ENCODE measurements around the gene CD82.
A peak's percentile ranks its signal among the peaks of the same experiment; 100 is the strongest.

The CD82 gene

GRCh38 chr11:44527476-44527875 lies 38.0 kb upstream of the CD82 start:
- peaks cover 86% of the 10 kb centered on the region for H3K4me1 Mint-ChIP-seq
- H3K9me3 Mint-ChIP-seq = no peaks in the 10 kb centered on the region
- no peak for DNase-seq
- TF ChIP-seq, protein P1, sequence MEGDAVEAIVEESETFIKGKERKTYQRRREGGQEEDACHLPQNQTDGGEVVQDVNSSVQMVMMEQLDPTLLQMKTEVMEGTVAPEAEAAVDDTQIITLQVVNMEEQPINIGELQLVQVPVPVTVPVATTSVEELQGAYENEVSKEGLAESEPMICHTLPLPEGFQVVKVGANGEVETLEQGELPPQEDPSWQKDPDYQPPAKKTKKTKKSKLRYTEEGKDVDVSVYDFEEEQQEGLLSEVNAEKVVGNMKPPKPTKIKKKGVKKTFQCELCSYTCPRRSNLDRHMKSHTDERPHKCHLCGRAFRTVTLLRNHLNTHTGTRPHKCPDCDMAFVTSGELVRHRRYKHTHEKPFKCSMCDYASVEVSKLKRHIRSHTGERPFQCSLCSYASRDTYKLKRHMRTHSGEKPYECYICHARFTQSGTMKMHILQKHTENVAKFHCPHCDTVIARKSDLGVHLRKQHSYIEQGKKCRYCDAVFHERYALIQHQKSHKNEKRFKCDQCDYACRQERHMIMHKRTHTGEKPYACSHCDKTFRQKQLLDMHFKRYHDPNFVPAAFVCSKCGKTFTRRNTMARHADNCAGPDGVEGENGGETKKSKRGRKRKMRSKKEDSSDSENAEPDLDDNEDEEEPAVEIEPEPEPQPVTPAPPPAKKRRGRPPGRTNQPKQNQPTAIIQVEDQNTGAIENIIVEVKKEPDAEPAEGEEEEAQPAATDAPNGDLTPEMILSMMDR (IDR thresholded peaks at IDR 0.05) = no peak
- H3K4me3 Mint-ChIP-seq = peak overlapping the region; percentile 55
- peaks cover 15% of the 10 kb centered on the region for H3K27me3 Mint-ChIP-seq (ENCODE audit: low read depth, poor library complexity)
- H3K27ac Mint-ChIP-seq = peak overlapping the region; percentile 96
- no peaks in the 10 kb centered on the region for H3K36me3 Mint-ChIP-seq (ENCODE audit: low read depth)

DNA sequence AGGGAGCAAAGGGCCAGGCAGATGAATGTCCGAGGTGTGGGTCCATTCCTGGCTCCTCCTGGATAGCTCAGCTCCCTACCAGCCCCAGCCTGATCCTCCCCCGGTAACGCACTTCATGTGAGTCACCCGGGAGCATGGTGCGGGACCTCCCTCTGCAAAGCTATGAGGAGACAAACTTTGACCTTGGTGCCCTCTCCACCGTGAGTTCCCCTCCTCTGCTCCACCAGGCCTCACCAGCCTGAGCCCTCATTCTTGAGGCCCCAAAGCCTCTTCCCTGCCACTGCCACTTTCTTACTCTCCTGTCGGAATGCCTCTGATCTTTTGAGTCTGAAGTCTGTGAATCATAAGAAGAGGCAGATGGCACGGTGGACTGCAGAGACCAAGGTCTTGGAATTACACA lies 37.4 kb upstream of the CD82 start:
- no peaks in the 10 kb centered on the region for H3K36me3 Mint-ChIP-seq (ENCODE audit: low read depth)
- peak overlapping the region; percentile 25 for H3K4me3 Mint-ChIP-seq
- no peaks in the 10 kb centered on the region for H3K9me3 Mint-ChIP-seq
- DNase-seq = no peak
- peaks cover 12% of the 10 kb centered on the region for H3K27me3 Mint-ChIP-seq (ENCODE audit: low read depth, poor library complexity)
- TF ChIP-seq, protein P1 (IDR thresholded peaks at IDR 0.05) = no peak
- peaks cover 80% of the 10 kb centered on the region for H3K4me1 Mint-ChIP-seq
- peak overlapping the region; percentile 73 for H3K27ac Mint-ChIP-seq

DNA sequence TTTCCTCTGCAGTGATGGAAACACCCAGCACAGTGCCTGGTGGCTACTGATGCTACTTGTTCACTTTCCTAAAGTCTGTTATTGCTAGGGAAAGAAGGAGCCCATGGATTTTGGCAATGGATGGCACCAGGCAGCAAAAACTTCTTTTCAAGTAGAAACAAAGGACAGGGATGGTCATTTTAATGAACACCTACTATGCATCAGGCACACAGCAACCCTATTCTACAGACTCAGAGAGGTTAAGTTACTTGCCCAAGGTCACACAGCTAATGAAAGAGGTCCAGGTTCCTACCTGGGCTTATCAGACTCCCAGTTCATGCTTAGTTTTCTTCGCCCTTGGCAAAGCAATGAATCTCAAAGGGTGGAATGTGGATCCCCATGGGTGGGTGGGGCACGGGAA lies 36.9 kb upstream of the CD82 start:
- TF ChIP-seq, protein P1 (IDR thresholded peaks at IDR 0.05) = no peak
- DNase-seq = no peak
- Mint-ChIP-seq H3K27ac (peak overlapping the region; percentile 48), H3K36me3 (ENCODE audit: low read depth) (no peaks in the 10 kb centered on the region), H3K4me1 (peaks cover 76% of the 10 kb centered on the region), H3K4me3 (no peak overlapping the region), H3K27me3 (ENCODE audit: low read depth, poor library complexity) (peaks cover 12% of the 10 kb centered on the region), H3K9me3 (no peaks in the 10 kb centered on the region)

DNA sequence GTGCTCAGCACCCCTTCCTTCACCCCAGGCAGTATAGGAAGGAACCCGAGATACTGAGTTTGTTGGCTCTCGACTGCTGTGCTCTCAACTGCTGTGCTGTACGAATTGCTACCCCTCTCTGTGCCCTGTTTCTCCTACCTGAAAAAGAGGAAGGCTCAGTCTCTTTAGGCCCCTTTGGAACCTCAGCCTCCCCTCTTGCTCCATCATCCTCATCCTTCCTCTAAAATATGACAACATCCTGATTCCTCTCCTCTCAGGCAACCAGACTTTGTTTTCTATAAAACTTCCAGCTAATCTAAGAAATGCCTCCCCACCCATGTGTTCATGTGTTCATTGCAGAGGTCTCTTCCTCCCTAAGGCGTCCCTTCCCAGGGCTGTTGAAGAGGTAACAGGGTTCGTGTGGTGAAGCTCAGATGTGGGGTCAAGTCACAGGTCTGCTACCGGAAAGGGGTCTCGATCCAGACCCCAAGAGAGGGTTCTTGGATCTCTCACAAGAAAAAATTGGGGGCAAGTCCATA lies 35.5 kb upstream of the CD82 start:
- Mint-ChIP-seq H3K27me3 (ENCODE audit: low read depth, poor library complexity) (peaks cover 20% of the 10 kb centered on the region), H3K4me1 (peaks cover 69% of the 10 kb centered on the region), H3K36me3 (ENCODE audit: low read depth) (no peaks in the 10 kb centered on the region), H3K4me3 (no peak overlapping the region), H3K9me3 (no peaks in the 10 kb centered on the region), H3K27ac (peak overlapping the region; percentile 30)
- TF ChIP-seq, protein P1 (IDR thresholded peaks at IDR 0.05) = no peak
- no peak for DNase-seq

DNA sequence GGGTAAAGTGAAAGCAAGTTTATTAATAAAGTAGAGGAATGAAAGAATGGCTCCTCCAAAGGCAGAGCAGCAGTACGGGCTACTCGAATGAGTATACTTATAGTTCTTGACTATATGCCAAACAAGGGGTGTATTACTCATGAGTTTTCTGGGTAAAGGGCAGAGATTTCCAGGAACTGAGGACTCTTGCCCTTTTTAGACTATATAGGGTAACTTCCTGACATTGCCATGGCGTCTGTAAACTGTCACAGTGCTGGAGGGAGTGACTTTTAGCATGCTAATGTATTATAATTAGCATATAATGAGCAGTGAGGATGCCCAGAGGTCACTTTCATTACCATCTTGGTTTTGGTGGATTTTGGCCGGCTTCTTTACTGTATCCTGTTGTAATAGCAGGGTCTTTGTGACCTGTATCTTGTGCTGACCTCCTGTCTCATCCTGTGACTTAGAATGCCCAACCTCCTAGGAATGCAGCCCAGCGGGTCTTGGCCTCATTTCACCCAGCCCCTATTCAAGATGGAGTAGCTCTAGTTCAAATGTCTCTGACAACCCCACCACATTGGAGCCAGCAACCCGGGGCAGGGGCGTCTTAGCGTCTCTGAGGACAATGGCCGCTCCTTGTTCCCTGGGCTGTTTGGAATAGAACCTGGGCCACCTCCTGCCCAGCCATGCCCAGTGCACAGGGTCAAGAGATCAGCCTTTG lies 34.9 kb upstream of the CD82 start:
- DNase-seq = no peak
- TF ChIP-seq, protein P1 (IDR thresholded peaks at IDR 0.05) = no peak
- Mint-ChIP-seq H3K36me3 (ENCODE audit: low read depth) (no peaks in the 10 kb centered on the region), H3K4me1 (peaks cover 66% of the 10 kb centered on the region), H3K9me3 (no peaks in the 10 kb centered on the region), H3K27ac (no peak overlapping the region), H3K27me3 (ENCODE audit: low read depth, poor library complexity) (peaks cover 20% of the 10 kb centered on the region), H3K4me3 (no peak overlapping the region)

GRCh38 chr11:44531116-44531504 lies 34.4 kb upstream of the CD82 start:
- TF ChIP-seq, protein P1 (IDR thresholded peaks at IDR 0.05) = no peak
- no peak for DNase-seq
- H3K27ac Mint-ChIP-seq = no peak overlapping the region

More at GRCh38 chr11:44531116-44531504, 34.4 kb upstream of the CD82 start:
- peaks cover 21% of the 10 kb centered on the region for H3K27me3 Mint-ChIP-seq (ENCODE audit: low read depth, poor library complexity)
- no peaks in the 10 kb centered on the region for H3K9me3 Mint-ChIP-seq
- no peaks in the 10 kb centered on the region for H3K36me3 Mint-ChIP-seq (ENCODE audit: low read depth)
- no peak overlapping the region for H3K4me3 Mint-ChIP-seq
- H3K4me1 Mint-ChIP-seq = peaks cover 65% of the 10 kb centered on the region

Measured in nephron progenitor cell (in vitro differentiated cells).